Esophagus squamous epithelium (tissue), 4 donors: ENCODE measurements around the gene TMEM178B.

Source experiments
- POLR2A ChIP-seq, 4 donors: fragments of 450-650 bp; IDR thresholded peaks; one replicate each; pipeline ENCODE4 v1.6.1; 2017; ENCODE audit warnings: antibody characterized with exemption in 4 of 4, mild to moderate bottlenecking in 4 of 4, moderate library complexity in 3 of 4
- TF ChIP-seq, protein P1 (sequence below), 6 experiments: fragments of 450-650 bp in 4 of 6; fragments of 200-600 bp in 2 of 6; sonication (generic) in 2 of 6; IDR thresholded peaks; one replicate each; pipeline ENCODE4 v1.5.1; 2016 to 2019; ENCODE audit warnings: antibody characterized with exemption in 6 of 6, mild to moderate bottlenecking in 4 of 6, moderate library complexity in 4 of 6

DNA sequence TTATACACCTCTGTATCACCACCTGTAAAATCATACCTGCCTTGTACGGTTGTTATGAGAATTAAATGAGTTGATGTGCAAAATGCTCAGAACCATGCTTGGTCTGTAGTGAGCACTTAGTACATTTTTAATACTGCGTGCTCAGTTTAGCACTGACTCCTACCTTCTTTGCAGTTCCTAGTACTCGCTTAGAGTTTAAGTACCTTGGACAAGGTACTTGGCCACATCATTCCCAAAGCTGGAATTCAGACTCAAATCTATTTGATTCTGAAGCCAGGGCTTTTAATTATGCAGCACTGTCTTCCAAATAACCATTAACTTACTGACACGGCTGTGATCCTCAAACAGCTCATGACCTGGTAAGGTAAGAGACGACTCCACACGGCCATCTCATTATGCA is 377.4 kb downstream of the TMEM178B start:
- TF ChIP-seq, protein P1, sequence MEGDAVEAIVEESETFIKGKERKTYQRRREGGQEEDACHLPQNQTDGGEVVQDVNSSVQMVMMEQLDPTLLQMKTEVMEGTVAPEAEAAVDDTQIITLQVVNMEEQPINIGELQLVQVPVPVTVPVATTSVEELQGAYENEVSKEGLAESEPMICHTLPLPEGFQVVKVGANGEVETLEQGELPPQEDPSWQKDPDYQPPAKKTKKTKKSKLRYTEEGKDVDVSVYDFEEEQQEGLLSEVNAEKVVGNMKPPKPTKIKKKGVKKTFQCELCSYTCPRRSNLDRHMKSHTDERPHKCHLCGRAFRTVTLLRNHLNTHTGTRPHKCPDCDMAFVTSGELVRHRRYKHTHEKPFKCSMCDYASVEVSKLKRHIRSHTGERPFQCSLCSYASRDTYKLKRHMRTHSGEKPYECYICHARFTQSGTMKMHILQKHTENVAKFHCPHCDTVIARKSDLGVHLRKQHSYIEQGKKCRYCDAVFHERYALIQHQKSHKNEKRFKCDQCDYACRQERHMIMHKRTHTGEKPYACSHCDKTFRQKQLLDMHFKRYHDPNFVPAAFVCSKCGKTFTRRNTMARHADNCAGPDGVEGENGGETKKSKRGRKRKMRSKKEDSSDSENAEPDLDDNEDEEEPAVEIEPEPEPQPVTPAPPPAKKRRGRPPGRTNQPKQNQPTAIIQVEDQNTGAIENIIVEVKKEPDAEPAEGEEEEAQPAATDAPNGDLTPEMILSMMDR (IDR thresholded peaks at IDR 0.05), result no peak
- no peak for TF ChIP-seq POLR2A (IDR thresholded peaks at IDR 0.05)
